ENCODE data around the gene GPR84. TPM values are rescaled to one million over a fixed set of nuclear protein-coding genes. Genes with fewer than 3 reads are reported as not detected.

GPR84 gene
- total and polyA plus RNA-seq, 2 of the 8 experiments (the other 6 are each of a cell fraction or from before 2014, with no cell fraction given), result 0.09 TPM; not detected in 1

GRCh38 chr12:54331461-54331860 is 32.8 kb downstream of the GPR84 start (continued):
- TF ChIP-seq CHD7 (IDR thresholded peaks at IDR 0.05; ENCODE audit: insufficient replicate concordance, low read length), result no peak
- TF ChIP-seq BCL11A (IDR thresholded peaks at IDR 0.05; ENCODE audit: low read depth in 2 of 2, low read length in 2 of 2), result no peak
- TF ChIP-seq HDAC2 (IDR thresholded peaks at IDR 0.05; ENCODE audit: borderline replicate concordance in 1 of 2, low read depth in 2 of 2, low read length in 2 of 2), result no peak
- TF ChIP-seq RBBP5 (IDR thresholded peaks at IDR 0.05; ENCODE audit: borderline replicate concordance, low read depth, low read length), result no peak

Data from H1 (cell line).